Measurements from ENCODE around the gene DEAF1. TPM values are rescaled to one million over a fixed set of nuclear protein-coding genes. Genes with fewer than 3 reads are reported as not detected.

DEAF1 gene
- total and polyA plus RNA-seq, 2 experiments from 2014 or later: 42.6 to 47.8 TPM

DNA sequence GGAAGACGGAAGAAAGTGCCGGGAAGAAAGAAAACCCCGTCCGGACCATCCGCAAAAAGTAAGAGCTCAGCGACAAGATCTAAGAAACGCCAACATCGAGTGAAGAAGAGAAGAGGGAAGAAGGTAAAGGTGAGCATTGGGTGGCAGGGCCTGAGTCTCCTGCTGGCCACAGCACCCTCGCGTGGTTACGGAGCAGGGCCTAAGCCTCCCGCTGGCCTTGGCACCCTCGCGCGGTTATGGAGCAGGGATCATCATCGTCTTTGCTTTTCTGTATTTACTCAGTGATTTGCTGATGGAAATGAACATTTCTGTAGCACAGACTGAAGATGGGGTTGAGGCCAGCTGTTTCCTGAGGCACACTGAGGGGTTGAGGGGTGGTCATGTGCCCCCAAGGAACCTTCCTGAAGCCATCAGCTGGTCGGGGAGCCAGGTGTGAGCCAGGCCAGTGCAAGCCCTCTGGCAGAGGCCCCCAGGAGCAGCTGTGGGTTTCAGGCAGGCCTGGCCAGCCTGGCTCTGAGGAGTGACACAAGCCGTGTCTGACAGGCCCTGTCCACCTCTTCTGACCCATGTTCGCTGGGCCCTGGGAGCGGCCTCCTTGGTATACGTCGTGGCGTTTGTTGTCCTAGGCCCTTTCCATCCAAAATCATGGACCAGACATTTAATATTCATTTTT, 93.3 kb downstream of the DEAF1 start:
- Histone ChIP-seq H3K4me3 (no peak overlapping the region), H3K36me3 (ENCODE audit: insufficient read depth) (peaks cover 42% of the 10 kb centered on the region), H3K4me2 (no peak overlapping the region), H3K9me2 (ENCODE audit: insufficient read depth) (no peaks in the 10 kb centered on the region), H3K27ac (ENCODE audit: low read depth) (no peak overlapping the region), H3K27me3 (ENCODE audit: insufficient read depth) (no peaks in the 10 kb centered on the region), H2AFZ (no peak overlapping the region), H3F3A (replicated peaks; ENCODE audit: low read depth) (peaks cover 17% of the 10 kb centered on the region; the same call in 1 of the 2 replicates), H4K20me1 (replicated peaks; ENCODE audit: insufficient read depth) (peaks cover 8% of the 10 kb centered on the region; the same call in 1 of the 2 replicates), H3K79me2 (replicated peaks; ENCODE audit: insufficient read depth) (peaks cover 4% of the 10 kb centered on the region; the same call in 1 of the 2 replicates), H3K4me1 (ENCODE audit: insufficient read depth) (no peaks in the 10 kb centered on the region)
- Mint-ChIP-seq H3K27me3 (ENCODE audit: insufficient read depth, low read depth, poor library complexity) (peaks cover 6% of the 10 kb centered on the region), H3K27ac (no peak overlapping the region), H3K4me3 (no peak overlapping the region), H3K4me1 (no peaks in the 10 kb centered on the region; the same call in 2 of the 3 replicates), H3K9me3 (no peaks in the 10 kb centered on the region; the same call in 1 of the 3 replicates), H3K36me3 (ENCODE audit: low read depth) (peaks cover 60% of the 10 kb centered on the region)
- no peak for ATAC-seq
- TF ChIP-seq POLR2AphosphoS5 (IDR thresholded peaks at IDR 0.05; ENCODE audit: low read depth): no peak
- no peak for DNase-seq (ENCODE audit: low spot score)

DNA sequence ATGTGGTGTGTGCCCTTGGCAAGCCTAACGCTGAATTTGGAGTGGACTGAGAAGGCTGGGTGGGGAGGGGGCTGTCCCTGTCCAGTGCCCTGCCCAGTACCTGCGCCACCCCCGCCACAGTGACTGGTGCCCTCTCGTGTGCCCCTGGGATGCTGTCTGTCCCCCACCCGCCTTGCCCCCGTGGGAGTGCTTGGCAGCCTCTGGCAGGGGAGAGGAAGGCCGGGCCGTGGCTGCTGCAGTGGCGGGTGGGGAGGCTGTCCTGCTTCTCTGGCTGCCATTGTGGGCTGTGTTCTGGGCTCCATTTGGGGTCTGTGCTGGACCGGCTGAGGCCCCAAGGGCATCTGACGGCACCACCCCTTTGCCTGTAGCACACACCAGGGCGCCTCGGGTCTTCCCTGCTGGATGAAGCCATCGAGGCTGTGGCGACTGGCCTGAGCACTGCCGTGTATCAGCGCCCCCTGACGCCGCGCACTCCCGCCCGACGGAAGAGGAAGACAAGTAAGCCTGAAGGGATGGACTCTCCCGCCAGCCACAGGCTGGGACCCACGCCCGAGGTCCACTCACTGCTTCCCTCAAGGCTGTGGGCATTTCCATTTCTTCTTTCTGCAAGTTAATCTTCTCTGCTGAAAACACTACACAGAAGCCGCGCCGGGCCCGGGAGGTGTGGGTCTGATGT, 96.9 kb downstream of the DEAF1 start:
- no peak for TF ChIP-seq CREB1 (CRISPR knock-in tag; IDR thresholded peaks at IDR 0.05; ENCODE audit: low read depth)
- TF ChIP-seq, protein P1, sequence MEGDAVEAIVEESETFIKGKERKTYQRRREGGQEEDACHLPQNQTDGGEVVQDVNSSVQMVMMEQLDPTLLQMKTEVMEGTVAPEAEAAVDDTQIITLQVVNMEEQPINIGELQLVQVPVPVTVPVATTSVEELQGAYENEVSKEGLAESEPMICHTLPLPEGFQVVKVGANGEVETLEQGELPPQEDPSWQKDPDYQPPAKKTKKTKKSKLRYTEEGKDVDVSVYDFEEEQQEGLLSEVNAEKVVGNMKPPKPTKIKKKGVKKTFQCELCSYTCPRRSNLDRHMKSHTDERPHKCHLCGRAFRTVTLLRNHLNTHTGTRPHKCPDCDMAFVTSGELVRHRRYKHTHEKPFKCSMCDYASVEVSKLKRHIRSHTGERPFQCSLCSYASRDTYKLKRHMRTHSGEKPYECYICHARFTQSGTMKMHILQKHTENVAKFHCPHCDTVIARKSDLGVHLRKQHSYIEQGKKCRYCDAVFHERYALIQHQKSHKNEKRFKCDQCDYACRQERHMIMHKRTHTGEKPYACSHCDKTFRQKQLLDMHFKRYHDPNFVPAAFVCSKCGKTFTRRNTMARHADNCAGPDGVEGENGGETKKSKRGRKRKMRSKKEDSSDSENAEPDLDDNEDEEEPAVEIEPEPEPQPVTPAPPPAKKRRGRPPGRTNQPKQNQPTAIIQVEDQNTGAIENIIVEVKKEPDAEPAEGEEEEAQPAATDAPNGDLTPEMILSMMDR (conservative IDR thresholded peaks at IDR 0.05; ENCODE audit: low read depth in 2 of 2): 0 out of 4 replicates have a peak, but pooled peaks of 1 of the 2 experiments have one; percentile 19
- Histone ChIP-seq H3K9me2 (ENCODE audit: insufficient read depth) (no peaks in the 10 kb centered on the region), H3K36me3 (ENCODE audit: insufficient read depth) (peaks cover 37% of the 10 kb centered on the region), H4K20me1 (replicated peaks; ENCODE audit: insufficient read depth) (peaks cover 24% of the 10 kb centered on the region; the same call in 1 of the 2 replicates), H3K4me3 (no peak overlapping the region), H3K27ac (ENCODE audit: low read depth) (no peak overlapping the region), H3K79me2 (replicated peaks; ENCODE audit: insufficient read depth) (peaks cover 5% of the 10 kb centered on the region; the same call in 1 of the 2 replicates), H2AFZ (no peak overlapping the region), H3F3A (replicated peaks; ENCODE audit: low read depth) (peaks cover 12% of the 10 kb centered on the region; the same call in 1 of the 2 replicates), H3K27me3 (ENCODE audit: insufficient read depth) (no peaks in the 10 kb centered on the region), H3K4me1 (ENCODE audit: insufficient read depth) (no peaks in the 10 kb centered on the region), H3K4me2 (no peak overlapping the region)
- Mint-ChIP-seq H3K9me3 (no peaks in the 10 kb centered on the region; the same call in 1 of the 3 replicates), H3K4me3 (no peak overlapping the region), H3K36me3 (ENCODE audit: low read depth) (peaks cover 69% of the 10 kb centered on the region), H3K27ac (no peak overlapping the region), H3K4me1 (no peaks in the 10 kb centered on the region), H3K27me3 (ENCODE audit: insufficient read depth, low read depth, poor library complexity) (peaks cover 11% of the 10 kb centered on the region)
- no peak for ATAC-seq
- no peak for DNase-seq (ENCODE audit: low spot score)

DNA sequence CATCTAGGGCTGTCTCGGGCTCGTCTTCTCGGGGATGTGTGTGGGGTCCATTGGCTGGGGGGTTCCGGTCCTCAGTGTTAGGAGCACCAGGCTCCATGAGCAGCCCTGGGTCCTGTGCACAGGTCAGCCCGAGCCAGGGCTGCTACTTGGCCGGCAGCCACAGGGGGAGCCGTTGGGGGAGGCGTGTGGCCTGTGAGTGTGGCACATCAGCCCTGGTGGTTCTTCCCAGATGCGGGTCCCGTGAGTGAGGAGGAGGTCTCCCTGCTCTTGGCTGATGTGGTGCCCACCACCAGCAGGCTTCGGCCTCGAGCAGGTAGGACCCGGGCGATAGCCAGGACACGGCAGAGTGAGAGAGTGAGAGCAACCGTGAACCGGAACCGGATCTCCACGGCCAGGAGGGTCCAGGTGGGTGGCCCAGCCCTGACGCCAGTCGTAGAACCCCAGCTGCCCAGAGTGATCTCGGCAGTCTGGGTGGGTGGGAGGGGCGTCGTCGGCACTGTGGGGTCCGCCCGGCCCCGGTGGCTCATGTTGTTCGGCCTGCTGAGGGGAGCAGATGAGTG, 97.8 kb downstream of the DEAF1 start:
- Histone ChIP-seq H3K27me3 (ENCODE audit: insufficient read depth) (no peaks in the 10 kb centered on the region), H3K4me1 (ENCODE audit: insufficient read depth) (no peaks in the 10 kb centered on the region), H2AFZ (no peak overlapping the region), H3K27ac (ENCODE audit: low read depth) (no peak overlapping the region), H3K79me2 (replicated peaks; ENCODE audit: insufficient read depth) (peaks cover 5% of the 10 kb centered on the region; the same call in 1 of the 2 replicates), H3K9me2 (ENCODE audit: insufficient read depth) (no peaks in the 10 kb centered on the region), H3F3A (replicated peaks; ENCODE audit: low read depth) (peaks cover 11% of the 10 kb centered on the region; the same call in 1 of the 2 replicates), H3K4me2 (no peak overlapping the region), H3K4me3 (no peak overlapping the region), H4K20me1 (replicated peaks; ENCODE audit: insufficient read depth) (peaks cover 24% of the 10 kb centered on the region; the same call in 1 of the 2 replicates), H3K36me3 (ENCODE audit: insufficient read depth) (peaks cover 31% of the 10 kb centered on the region)
- peak; percentile 69 for DNase-seq (ENCODE audit: low spot score)
- Mint-ChIP-seq H3K4me3 (no peak overlapping the region), H3K27ac (peak overlapping the region; percentile 89; the same call in 1 of the 2 replicates), H3K36me3 (ENCODE audit: low read depth) (peaks cover 74% of the 10 kb centered on the region), H3K27me3 (ENCODE audit: insufficient read depth, low read depth, poor library complexity) (peaks cover 11% of the 10 kb centered on the region), H3K4me1 (no peaks in the 10 kb centered on the region), H3K9me3 (no peaks in the 10 kb centered on the region; the same call in 1 of the 3 replicates)
- TF ChIP-seq, protein P1 (conservative IDR thresholded peaks at IDR 0.05; ENCODE audit: low read depth in 2 of 2): peak; percentile 49 to 64
- TF ChIP-seq NANOG (IDR thresholded peaks at IDR 0.05; ENCODE audit: borderline replicate concordance): no peak
- ATAC-seq: peak; percentile 94

Data from GM23338 (cell line).